Measurements from ENCODE around the gene MIPEP.

Gene MIPEP

DNA sequence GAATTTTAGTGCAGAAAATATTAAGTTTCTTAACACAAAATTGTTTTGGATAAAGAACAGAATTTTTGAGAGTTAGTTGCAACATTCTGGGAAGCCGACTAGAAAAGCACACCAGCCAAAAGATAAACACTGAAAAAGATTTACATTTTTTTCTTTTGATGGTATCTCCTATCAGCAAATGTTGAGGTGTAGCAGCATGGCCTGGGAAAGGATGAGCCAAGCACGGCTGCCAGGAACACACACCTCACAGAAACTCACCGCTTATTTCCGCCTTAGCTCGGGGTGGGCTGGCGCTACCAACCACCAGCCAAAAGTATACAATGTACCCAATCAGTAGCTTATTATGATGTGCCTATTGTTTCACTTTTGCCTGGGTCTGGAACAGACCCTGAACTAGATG lies 134.7 kb downstream of the MIPEP start:
- TF ChIP-seq ZBTB7A (IDR thresholded peaks at IDR 0.05; ENCODE audit: low read depth) (no peak), TCF12 (IDR thresholded peaks at IDR 0.05; ENCODE audit: low read depth) (no peak), EP300 (IDR thresholded peaks at IDR 0.05; ENCODE audit: borderline replicate concordance) (no peak), TEAD4 (IDR thresholded peaks at IDR 0.05) (no peak), YY1 (IDR thresholded peaks at IDR 0.05; ENCODE audit: low read depth) (no peak), RAD21 (IDR thresholded peaks at IDR 0.05; ENCODE audit: low read depth) (no peak), CEBPB (IDR thresholded peaks at IDR 0.05) (no peak), EGR1 (IDR thresholded peaks at IDR 0.05) (no peak), TAF1 (IDR thresholded peaks at IDR 0.05; ENCODE audit: low read depth) (no peak), FOXM1 (IDR thresholded peaks at IDR 0.05; ENCODE audit: borderline replicate concordance, low read depth) (no peak), NFIC (IDR thresholded peaks at IDR 0.05) (no peak)
- TF ChIP-seq, protein P1, sequence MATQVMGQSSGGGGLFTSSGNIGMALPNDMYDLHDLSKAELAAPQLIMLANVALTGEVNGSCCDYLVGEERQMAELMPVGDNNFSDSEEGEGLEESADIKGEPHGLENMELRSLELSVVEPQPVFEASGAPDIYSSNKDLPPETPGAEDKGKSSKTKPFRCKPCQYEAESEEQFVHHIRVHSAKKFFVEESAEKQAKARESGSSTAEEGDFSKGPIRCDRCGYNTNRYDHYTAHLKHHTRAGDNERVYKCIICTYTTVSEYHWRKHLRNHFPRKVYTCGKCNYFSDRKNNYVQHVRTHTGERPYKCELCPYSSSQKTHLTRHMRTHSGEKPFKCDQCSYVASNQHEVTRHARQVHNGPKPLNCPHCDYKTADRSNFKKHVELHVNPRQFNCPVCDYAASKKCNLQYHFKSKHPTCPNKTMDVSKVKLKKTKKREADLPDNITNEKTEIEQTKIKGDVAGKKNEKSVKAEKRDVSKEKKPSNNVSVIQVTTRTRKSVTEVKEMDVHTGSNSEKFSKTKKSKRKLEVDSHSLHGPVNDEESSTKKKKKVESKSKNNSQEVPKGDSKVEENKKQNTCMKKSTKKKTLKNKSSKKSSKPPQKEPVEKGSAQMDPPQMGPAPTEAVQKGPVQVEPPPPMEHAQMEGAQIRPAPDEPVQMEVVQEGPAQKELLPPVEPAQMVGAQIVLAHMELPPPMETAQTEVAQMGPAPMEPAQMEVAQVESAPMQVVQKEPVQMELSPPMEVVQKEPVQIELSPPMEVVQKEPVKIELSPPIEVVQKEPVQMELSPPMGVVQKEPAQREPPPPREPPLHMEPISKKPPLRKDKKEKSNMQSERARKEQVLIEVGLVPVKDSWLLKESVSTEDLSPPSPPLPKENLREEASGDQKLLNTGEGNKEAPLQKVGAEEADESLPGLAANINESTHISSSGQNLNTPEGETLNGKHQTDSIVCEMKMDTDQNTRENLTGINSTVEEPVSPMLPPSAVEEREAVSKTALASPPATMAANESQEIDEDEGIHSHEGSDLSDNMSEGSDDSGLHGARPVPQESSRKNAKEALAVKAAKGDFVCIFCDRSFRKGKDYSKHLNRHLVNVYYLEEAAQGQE (IDR thresholded peaks at IDR 0.05; ENCODE audit: low read depth) = no peak
- TF ChIP-seq, protein P2, sequence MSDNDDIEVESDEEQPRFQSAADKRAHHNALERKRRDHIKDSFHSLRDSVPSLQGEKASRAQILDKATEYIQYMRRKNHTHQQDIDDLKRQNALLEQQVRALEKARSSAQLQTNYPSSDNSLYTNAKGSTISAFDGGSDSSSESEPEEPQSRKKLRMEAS (IDR thresholded peaks at IDR 0.05) = no peak

DNA sequence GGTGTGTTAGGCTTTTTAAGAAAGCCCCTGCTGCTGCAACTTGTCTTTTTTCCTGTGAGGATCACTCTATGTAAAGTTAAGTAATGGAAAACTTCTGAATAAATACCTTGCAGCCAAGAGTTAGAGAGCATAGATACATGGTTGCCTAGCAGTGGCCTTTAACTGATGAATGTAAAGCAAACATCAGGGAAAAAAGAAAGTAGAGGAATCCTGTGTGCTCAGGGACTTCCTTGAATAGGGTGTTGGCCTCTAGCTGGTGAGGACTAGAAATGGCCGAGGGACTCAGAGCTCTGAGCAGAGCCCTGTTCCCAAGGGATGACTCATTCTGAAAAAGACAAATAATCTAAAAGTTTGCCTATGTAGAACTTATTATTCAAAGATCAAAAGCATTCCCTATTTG lies 135.7 kb downstream of the MIPEP start:
- no peak for TF ChIP-seq ZBTB7A (IDR thresholded peaks at IDR 0.05; ENCODE audit: low read depth)
- TF ChIP-seq EGR1 (IDR thresholded peaks at IDR 0.05) = no peak
- TF ChIP-seq YY1 (IDR thresholded peaks at IDR 0.05; ENCODE audit: low read depth) = no peak
- TF ChIP-seq CEBPB (IDR thresholded peaks at IDR 0.05) = no peak
- TF ChIP-seq, protein P2 (IDR thresholded peaks at IDR 0.05) = no peak
- TF ChIP-seq FOXM1 (IDR thresholded peaks at IDR 0.05; ENCODE audit: borderline replicate concordance, low read depth) = no peak
- TF ChIP-seq RAD21 (IDR thresholded peaks at IDR 0.05; ENCODE audit: low read depth) = no peak
- no peak for TF ChIP-seq TEAD4 (IDR thresholded peaks at IDR 0.05)
- TF ChIP-seq TCF12 (IDR thresholded peaks at IDR 0.05; ENCODE audit: low read depth) = no peak
- TF ChIP-seq, protein P1 (IDR thresholded peaks at IDR 0.05; ENCODE audit: low read depth) = no peak
- no peak for TF ChIP-seq TAF1 (IDR thresholded peaks at IDR 0.05; ENCODE audit: low read depth)
- TF ChIP-seq, protein P3, sequence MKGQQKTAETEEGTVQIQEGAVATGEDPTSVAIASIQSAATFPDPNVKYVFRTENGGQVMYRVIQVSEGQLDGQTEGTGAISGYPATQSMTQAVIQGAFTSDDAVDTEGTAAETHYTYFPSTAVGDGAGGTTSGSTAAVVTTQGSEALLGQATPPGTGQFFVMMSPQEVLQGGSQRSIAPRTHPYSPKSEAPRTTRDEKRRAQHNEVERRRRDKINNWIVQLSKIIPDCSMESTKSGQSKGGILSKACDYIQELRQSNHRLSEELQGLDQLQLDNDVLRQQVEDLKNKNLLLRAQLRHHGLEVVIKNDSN (IDR thresholded peaks at IDR 0.05) = no peak
- no peak for TF ChIP-seq EP300 (IDR thresholded peaks at IDR 0.05; ENCODE audit: borderline replicate concordance)

DNA sequence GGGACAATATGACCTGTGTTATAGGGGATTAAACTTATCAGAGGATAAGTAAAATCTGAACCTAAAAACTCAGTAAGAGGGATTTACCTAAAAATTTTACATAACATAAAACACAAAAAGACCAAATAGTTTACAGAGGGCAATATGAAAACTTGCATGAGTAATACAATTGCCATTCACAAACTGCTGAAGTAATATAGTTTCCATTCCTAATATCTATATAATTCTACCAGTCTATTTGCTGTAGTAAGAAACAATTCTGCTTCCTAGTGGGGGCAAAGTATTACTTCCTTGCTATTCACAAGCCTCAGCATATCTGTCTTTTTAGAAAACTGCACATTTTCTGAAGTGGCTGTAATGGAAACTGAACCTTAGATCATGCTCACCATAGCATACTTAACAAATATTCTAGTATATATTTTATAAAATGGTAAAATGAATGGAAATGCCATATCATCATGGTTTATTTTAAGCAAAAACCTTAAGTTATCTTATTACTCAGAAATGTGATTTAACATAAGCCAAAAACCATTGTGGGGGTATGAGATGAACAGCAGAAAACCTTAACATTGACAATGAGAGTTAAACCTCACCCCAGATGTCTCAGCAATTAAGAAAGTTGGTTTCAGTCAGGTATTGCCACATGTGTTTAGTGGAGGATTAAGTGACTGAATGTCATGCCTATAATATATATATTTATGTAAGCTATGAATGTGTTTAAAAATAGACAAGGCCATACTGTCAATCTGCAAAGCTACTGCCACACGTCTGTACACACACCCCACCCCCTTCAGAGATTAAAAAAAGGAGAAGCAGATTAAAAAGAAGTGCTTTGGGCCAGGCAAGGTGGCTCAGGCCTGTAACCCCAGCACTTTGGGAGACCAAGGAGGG lies 136.8 kb downstream of the MIPEP start:
- no peak for TF ChIP-seq TAF1 (IDR thresholded peaks at IDR 0.05; ENCODE audit: low read depth)

DNA sequence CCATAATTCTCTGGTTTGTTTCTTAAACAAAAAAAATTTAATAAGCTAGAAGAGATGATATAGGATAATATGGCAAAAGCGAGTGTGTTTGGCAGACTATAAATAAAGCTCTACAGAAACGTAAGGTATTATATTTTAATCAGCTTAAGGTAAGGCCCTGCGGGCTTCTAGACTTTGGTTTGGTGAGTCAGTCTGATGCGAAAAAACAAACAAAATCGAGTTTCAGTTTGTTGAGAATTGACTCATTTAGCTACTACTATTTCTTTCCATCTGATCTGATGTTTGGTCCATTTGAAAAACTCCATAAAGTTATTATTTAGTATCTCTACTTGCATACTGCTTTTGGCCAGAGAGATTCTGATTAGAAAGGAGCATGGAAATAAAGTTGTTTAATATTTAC lies 138.0 kb downstream of the MIPEP start:
- TF ChIP-seq YY1 (IDR thresholded peaks at IDR 0.05; ENCODE audit: low read depth) (no peak), CEBPB (IDR thresholded peaks at IDR 0.05) (no peak), NFIC (IDR thresholded peaks at IDR 0.05) (no peak), ZBTB7A (IDR thresholded peaks at IDR 0.05; ENCODE audit: low read depth) (no peak), EP300 (IDR thresholded peaks at IDR 0.05; ENCODE audit: borderline replicate concordance) (no peak), CREB1 (IDR thresholded peaks at IDR 0.05; ENCODE audit: low read depth) (no peak), TEAD4 (IDR thresholded peaks at IDR 0.05) (no peak), RAD21 (IDR thresholded peaks at IDR 0.05; ENCODE audit: low read depth) (no peak)
- TF ChIP-seq, protein P2 (IDR thresholded peaks at IDR 0.05) = no peak
- TF ChIP-seq, protein P3 (IDR thresholded peaks at IDR 0.05) = no peak
- TF ChIP-seq, protein P1 (IDR thresholded peaks at IDR 0.05; ENCODE audit: low read depth) = no peak
